Activated B cell treated with CpG ODN at 0.5 μM for 24 hours (primary cell): Measurements from ENCODE around the gene SRSF9. TPM values are rescaled to one million over a fixed set of nuclear protein-coding genes. Genes with fewer than 3 reads are reported as not detected.

Source experiments
- ATAC-seq: fragments of 200-7000 bp; cut with Tn5 transposase; one replicate; pipeline ENCODE4 v1.10.0; 2021; ENCODE audit warnings: low read depth, mild to moderate bottlenecking, moderate library complexity
- CTCF ChIA-PET: fragments of 350-600 bp; sonication (Branson Sonifier 250); formaldehyde crosslinking; loops from one replicate; lab custom pipeline; 2021; ENCODE audit warnings: antibody characterized with exemption; lab: Charles Lee
- POLR2A ChIA-PET: fragments of 350-600 bp; sonication (Branson Sonifier 250); formaldehyde crosslinking; loops from one replicate; lab custom pipeline; 2021; ENCODE audit warnings: antibody characterized with exemption; lab: Charles Lee
- DNase-seq: peaks from one replicate; pipeline ENCODE4 v3.0.0; 2022
- H3K27ac Mint-ChIP-seq: one replicate; pipeline ENCODE4 v1.8.0; 2020; ENCODE audit warnings: mixed read lengths
- H3K27me3 Mint-ChIP-seq: one replicate; pipeline ENCODE4 v1.8.0; 2021; ENCODE audit warnings: mixed read lengths
- H3K36me3 Mint-ChIP-seq: one replicate; pipeline ENCODE4 v1.8.0; 2021; ENCODE audit warnings: low read depth, mixed read lengths
- H3K4me1 Mint-ChIP-seq: one replicate; pipeline ENCODE4 v1.8.0; 2021; ENCODE audit warnings: mixed read lengths
- H3K4me3 Mint-ChIP-seq: one replicate; pipeline ENCODE4 v1.8.0; 2020; ENCODE audit warnings: mild to moderate bottlenecking, mixed read lengths
- H3K9me3 Mint-ChIP-seq: one replicate; pipeline ENCODE4 v1.8.0; 2020; ENCODE audit warnings: mixed read lengths
- intact Hi-C: fragments of 100-400 bp; cut with micrococcal nuclease; formaldehyde crosslinking; loops from one replicate; pipeline ENCODE4 v1.15.1; 2024
- total RNA-seq: library from RNA; stranded (reverse); gene quantifications from 2 replicates; pipeline ENCODE4 v1.2.3, GENCODE V29; 2022
- TF ChIP-seq, protein P1 (sequence below): fragments of 200-600 bp; IDR thresholded peaks from one replicate; pipeline ENCODE4 v1.8.0; 2022; ENCODE audit warnings: antibody characterized with exemption, mild to moderate bottlenecking

Gene SRSF9
- total RNA-seq, 1 donor from 2014 or later = 191 TPM

DNA sequence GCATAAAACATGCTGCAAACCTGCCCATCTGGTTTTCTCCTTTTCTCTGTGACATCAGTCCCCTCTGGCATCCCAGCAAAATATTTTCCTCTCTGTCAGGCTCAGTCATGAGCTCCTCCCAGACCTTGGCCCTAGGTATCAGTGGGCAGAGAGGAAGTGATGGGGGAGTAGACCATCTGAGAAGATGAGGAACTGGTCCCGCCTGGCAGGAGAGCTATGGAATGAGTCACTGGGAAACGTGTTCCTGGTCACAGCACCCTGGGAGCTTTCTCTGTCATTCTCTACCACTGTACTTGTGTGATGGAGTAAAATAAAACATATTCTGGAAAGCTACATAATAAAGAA is 5.0 kb upstream of the SRSF9 start:
- Mint-ChIP-seq H3K4me1 (peaks cover 6% of the 10 kb centered on the region), H3K36me3 (no peaks in the 10 kb centered on the region), H3K4me3 (no peak overlapping the region), H3K9me3 (no peaks in the 10 kb centered on the region), H3K27me3 (no peaks in the 10 kb centered on the region), H3K27ac (no peak overlapping the region)
- ATAC-seq (no peak), DNase-seq (no peak)
- TF ChIP-seq, protein P1, sequence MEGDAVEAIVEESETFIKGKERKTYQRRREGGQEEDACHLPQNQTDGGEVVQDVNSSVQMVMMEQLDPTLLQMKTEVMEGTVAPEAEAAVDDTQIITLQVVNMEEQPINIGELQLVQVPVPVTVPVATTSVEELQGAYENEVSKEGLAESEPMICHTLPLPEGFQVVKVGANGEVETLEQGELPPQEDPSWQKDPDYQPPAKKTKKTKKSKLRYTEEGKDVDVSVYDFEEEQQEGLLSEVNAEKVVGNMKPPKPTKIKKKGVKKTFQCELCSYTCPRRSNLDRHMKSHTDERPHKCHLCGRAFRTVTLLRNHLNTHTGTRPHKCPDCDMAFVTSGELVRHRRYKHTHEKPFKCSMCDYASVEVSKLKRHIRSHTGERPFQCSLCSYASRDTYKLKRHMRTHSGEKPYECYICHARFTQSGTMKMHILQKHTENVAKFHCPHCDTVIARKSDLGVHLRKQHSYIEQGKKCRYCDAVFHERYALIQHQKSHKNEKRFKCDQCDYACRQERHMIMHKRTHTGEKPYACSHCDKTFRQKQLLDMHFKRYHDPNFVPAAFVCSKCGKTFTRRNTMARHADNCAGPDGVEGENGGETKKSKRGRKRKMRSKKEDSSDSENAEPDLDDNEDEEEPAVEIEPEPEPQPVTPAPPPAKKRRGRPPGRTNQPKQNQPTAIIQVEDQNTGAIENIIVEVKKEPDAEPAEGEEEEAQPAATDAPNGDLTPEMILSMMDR = no peak
- CTCF ChIA-PET = no interaction called here
- intact Hi-C loops = no loop called here
- POLR2A ChIA-PET = interaction anchor here (0.6 to 2.5 kb wide), 2 partner anchors 22 to 183 kb away, joined by 3 to 7 read pairs; partner anchors contain the start of gene DYNLL1

DNA sequence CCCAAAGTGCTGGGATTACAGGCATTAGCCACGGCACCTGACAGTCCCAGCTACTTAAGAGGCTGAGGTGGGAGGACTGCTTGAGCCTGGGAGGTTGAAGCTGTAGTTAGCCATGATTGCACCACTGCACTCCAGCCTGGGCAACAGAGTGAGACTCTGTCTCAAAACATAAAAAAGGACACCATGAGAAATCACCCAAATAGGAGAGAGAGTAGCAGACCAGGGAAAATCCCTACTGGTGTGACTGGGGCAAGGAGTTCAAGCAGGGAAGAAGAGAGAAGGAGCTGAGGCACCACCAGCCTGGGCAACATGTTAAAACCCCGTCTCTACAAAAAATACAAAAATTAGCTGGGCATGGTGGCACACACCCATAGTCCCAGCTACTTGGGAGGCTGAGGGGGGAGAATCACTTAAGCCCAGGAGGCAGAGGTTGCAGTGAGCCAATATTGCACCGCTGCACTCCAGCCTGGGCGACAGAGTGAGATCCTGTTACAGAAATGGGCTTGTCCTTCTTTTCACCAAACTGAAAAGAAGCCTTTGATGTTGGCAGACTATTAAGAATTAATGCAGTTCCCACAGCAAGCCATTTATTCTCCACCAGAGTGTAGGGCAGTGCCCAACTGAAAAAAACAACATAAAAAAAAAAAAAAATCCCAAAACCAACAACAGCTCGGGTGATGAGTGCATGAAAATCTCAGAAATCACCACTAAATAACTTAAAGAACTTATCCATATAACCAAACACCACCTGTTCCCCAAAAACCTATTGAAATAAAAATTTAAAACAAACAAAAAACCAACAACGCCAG is 4.5 kb upstream of the SRSF9 start:
- Mint-ChIP-seq H3K27ac (no peak overlapping the region), H3K4me3 (no peak overlapping the region), H3K27me3 (no peaks in the 10 kb centered on the region), H3K4me1 (peaks cover 6% of the 10 kb centered on the region), H3K9me3 (no peaks in the 10 kb centered on the region), H3K36me3 (no peaks in the 10 kb centered on the region)
- POLR2A ChIA-PET = interaction anchor here (0.6 to 2.5 kb wide), 2 partner anchors 22 to 183 kb away, joined by 3 to 7 read pairs; partner anchors contain the start of gene DYNLL1
- TF ChIP-seq, protein P1 = no peak
- ATAC-seq (no peak), DNase-seq (no peak)
- CTCF ChIA-PET = no interaction called here
- intact Hi-C loops = no loop called here

DNA sequence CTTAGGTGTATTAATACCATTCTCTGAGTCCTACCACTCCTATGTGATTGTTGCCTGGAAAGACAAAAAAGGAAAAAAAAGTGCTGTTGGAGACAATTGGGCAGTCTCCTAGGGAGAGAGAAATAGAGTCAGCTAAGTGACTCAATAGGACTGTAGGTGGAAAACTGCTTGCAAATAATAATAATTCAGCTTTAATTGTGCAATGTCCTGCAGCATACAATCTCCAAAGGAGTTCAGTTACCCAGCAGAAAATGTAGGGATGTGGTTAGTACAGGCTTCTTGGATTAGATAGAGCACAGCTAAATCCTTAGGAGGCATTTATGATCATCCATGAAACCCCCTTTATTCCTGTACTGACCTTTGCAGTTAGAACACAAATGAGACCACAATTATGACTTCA is 3.0 kb upstream of the SRSF9 start:
- Mint-ChIP-seq H3K36me3 (peaks cover 7% of the 10 kb centered on the region), H3K9me3 (no peaks in the 10 kb centered on the region), H3K27ac (no peak overlapping the region), H3K4me3 (no peak overlapping the region), H3K4me1 (peaks cover 15% of the 10 kb centered on the region), H3K27me3 (no peaks in the 10 kb centered on the region)
- POLR2A ChIA-PET = no interaction called here
- TF ChIP-seq, protein P1 = no peak
- DNase-seq = no peak
- intact Hi-C loops = no loop called here
- ATAC-seq = no peak
- CTCF ChIA-PET = no interaction called here

DNA sequence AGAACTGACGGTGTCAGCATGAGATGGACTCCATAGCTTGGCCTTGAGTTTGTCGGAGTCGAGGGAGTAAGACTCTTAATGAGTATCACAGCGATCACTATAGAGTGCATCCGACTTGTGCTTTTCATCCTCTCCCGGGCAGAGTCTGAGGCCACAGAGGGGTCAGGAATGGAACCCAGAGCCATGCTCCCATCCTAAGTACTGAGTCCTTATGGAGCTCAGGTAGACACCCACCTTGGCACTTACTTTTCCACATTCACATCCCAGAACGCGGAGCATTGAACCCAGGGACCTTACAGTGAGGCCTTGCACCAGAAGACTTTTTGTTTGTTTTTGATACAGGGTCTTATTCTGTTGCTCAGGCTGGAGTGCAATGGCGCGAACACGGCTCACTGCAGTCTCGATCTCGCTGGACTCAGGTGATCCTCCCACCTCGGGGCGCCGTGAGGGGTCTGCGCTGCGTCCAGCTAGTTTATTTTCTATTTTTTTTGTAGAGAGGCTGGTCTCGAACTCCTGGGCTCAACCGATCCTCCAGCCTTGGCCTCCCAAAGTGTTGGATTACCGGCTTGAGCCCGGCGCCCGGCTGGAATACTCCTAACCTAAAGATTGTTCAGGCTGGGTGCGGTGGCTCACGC is 719 bp upstream of the SRSF9 start:
- Mint-ChIP-seq H3K27me3 (no peaks in the 10 kb centered on the region), H3K36me3 (peaks cover 21% of the 10 kb centered on the region), H3K27ac (peak overlapping the region; percentile 82), H3K4me3 (peak overlapping the region; percentile 90), H3K9me3 (no peaks in the 10 kb centered on the region), H3K4me1 (peaks cover 33% of the 10 kb centered on the region)
- DNase-seq (no peak), ATAC-seq (peak; percentile 2)
- ChIA-PET CTCF (interaction anchor here (0.9 to 2.7 kb wide), 5 partner anchors 25 to 66 kb away, joined by 3 to 16 read pairs (median 4); partner anchors contain the start of genes COX6A1 and DYNLL1), POLR2A (interaction anchor here (0.5 to 3.5 kb wide), 10 partner anchors 11 to 358 kb away, joined by 3 to 54 read pairs (median 7); partner anchors contain the start of genes COX6A1, DYNLL1, RNF10 and RNU4-1)
- TF ChIP-seq, protein P1 = no peak
- intact Hi-C loops = no loop called here
